A549 treated with dexamethasone at 1 μM for 4 hours (cell line): ENCODE results near the gene TMEM87A. TPM values are rescaled to one million over a fixed set of nuclear protein-coding genes. Genes with fewer than 3 reads are reported as not detected.

Experiments used
- total RNA-seq: library from RNA; stranded (reverse); fragments of 200-300 nt; extraction: Qiagen RNA extraction; gene quantifications from 5 replicates; pipeline ENCODE4 v1.2.3, GENCODE V29; 2022

The TMEM87A gene, protein sequence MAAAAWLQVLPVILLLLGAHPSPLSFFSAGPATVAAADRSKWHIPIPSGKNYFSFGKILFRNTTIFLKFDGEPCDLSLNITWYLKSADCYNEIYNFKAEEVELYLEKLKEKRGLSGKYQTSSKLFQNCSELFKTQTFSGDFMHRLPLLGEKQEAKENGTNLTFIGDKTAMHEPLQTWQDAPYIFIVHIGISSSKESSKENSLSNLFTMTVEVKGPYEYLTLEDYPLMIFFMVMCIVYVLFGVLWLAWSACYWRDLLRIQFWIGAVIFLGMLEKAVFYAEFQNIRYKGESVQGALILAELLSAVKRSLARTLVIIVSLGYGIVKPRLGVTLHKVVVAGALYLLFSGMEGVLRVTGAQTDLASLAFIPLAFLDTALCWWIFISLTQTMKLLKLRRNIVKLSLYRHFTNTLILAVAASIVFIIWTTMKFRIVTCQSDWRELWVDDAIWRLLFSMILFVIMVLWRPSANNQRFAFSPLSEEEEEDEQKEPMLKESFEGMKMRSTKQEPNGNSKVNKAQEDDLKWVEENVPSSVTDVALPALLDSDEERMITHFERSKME
- total RNA-seq = 26.3 to 35.5 TPM (median 29.4 TPM) in 5 replicates

DNA sequence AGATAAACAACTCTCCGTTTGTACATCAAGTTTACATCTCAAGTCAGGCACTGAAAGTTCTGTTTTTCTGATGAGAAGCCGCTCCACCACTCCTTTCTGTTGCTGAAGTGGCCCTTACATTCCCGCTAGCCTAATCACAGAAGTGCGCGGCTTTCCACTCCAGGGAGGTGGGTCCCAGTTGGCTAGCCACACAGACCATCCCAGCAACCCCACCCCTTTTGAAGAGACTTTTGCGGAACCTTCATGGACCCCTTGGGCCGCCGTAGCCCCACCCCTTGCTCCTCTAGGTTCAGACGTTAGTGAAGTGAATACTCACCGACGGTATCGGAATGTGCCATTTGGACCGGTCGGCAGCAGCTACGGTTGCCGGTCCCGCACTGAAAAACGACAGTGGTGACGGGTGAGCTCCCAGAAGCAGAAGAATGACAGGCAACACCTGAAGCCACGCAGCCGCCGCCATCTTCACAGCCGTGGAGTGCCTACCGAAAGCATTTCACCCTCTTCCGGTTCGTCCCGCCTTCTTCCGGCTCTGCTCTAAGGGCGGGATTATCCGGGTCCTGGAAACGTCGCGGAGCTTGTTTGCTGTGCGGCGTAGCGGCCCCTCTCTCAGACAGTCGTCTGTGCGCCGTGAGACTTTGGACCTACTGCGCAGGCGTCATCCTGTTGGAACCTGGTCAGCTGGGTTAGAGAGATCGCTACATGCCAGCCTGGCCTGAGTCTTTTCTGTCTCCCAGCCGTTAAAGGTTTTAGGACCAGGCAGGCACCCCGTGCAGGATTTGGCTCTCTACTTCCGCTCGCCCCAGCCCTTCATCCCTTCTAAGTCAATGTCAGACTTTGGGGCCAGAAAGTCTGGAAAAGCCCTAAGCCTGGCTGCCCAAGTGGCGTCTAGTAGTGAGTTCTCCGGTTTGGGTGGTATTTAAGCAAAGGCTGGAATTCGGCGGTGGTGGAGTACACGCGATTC, at the start of gene TMEM87A, which contains the start of gene GANC:
TSS of gene TMEM87A (minus strand) at position 495 of the 961 bp plus-strand sequence. CDS start at position 460, 35 bp downstream.
TSS of gene GANC (plus strand) at position 263 of the 961 bp plus-strand sequence. CDS start 1,281 bp downstream, outside the sequence.

GRCh38 chr15:42207674-42208579, 65.3 kb downstream of the TMEM87A start, which contains the start of gene VPS39:
TSS of gene VPS39 (minus strand) at chr15:42208304. CDS start at chr15:42208153, 151 bp downstream.

Other genes with a start within 250 kb of the TMEM87A start
- gene PLA2G4D, start 178.9 kb downstream of the TMEM87A start, total RNA-seq = not detected in 5 replicates
- 0.03 to 0.06 TPM in 2 of 5 replicates, not detected in the others for gene PLA2G4F, start 116.8 kb downstream of the TMEM87A start, total RNA-seq
- gene VPS39, start 65.1 kb downstream of the TMEM87A start, total RNA-seq = 11.7 to 17.2 TPM (median 16.1 TPM) in 5 replicates
- 6.1 to 7.9 TPM (median 7.4 TPM) in 5 replicates for gene GANC, start 232 bp downstream of the TMEM87A start, total RNA-seq
- 0.22 to 0.59 TPM (median 0.32 TPM) in 4 of 5 replicates, not detected in the other for gene CAPN3, start 86.1 kb upstream of the TMEM87A start, total RNA-seq
- 7.2 to 13.9 TPM (median 12.6 TPM) in 5 replicates for gene ZNF106, start 217.7 kb upstream of the TMEM87A start, total RNA-seq
- gene SNAP23, start 222.2 kb upstream of the TMEM87A start, total RNA-seq = 15.2 to 40.0 TPM (median 19.0 TPM) in 5 replicates